H1 (cell line): ENCODE results near the gene WDR31.

Experiments
- BCL11A ChIP-seq, 2 experiments: IDR thresholded peaks; one replicate each; pipeline ENCODE4 v1.6.1; 2011; ENCODE audit warnings: low read depth in 2 of 2, low read length in 2 of 2, mild to moderate bottlenecking in 2 of 2
- CEBPB ChIP-seq: IDR thresholded peaks from 2 replicates; pipeline ENCODE4 v1.6.1; 2012; ENCODE audit warnings: low read depth, low read length
- CREB1 ChIP-seq: IDR thresholded peaks from 2 replicates; pipeline ENCODE4 v1.6.1; 2012; ENCODE audit warnings: inconsistent platforms
- GABPA ChIP-seq: IDR thresholded peaks from 2 replicates; pipeline ENCODE4 v1.6.1; 2011; ENCODE audit warnings: mild to moderate bottlenecking, low read length, moderate library complexity, borderline replicate concordance; ENCODE audit not compliant: insufficient read depth
- JUND ChIP-seq: IDR thresholded peaks from 2 replicates; pipeline ENCODE4 v1.6.1; 2011; ENCODE audit warnings: mild to moderate bottlenecking, improper control_type of control experiment, low read length
- POLR2A ChIP-seq, 2 experiments: IDR thresholded peaks; 1 replicate in 1 of 2; 2 replicates in 1 of 2; pipeline ENCODE4 v1.6.1; 2011; ENCODE audit warnings: low read depth in 2 of 2, low read length in 2 of 2, mild to moderate bottlenecking in 2 of 2; ENCODE audit errors: control extremely low read depth in 1 of 2
- RFX5 ChIP-seq: IDR thresholded peaks from 2 replicates; pipeline ENCODE4 v1.6.1; 2011; ENCODE audit warnings: low read depth, low read length, improper control_type of control experiment, borderline replicate concordance
- SIRT6 ChIP-seq: IDR thresholded peaks from one replicate; pipeline ENCODE4 v1.7.1; 2012; ENCODE audit warnings: low read length, inconsistent platforms
- SUZ12 ChIP-seq: fragments of 200-600 bp; sonication (generic); IDR thresholded peaks from 2 replicates; pipeline ENCODE4 v1.6.1; 2012; ENCODE audit warnings: mild to moderate bottlenecking, inconsistent platforms, low read length, moderate library complexity, mixed read lengths
- TAF7 ChIP-seq: optimal IDR thresholded peaks from 2 replicates; pipeline ENCODE3; 2011; ENCODE audit warnings: low read depth, mild to moderate bottlenecking, inconsistent platforms, low read length, moderate library complexity, borderline replicate concordance
- TEAD4 ChIP-seq: IDR thresholded peaks from 2 replicates; pipeline ENCODE4 v1.6.1; 2012; ENCODE audit warnings: low read depth, low read length, inconsistent platforms, mixed read lengths
- TF ChIP-seq, protein P1 (sequence below), 3 experiments: IDR thresholded peaks; 1 replicate in 2 of 3; 2 replicates in 1 of 3; pipeline versions ENCODE4 v1.5.1 to v1.6.1; 2011; ENCODE audit warnings: low read length in 3 of 3, mild to moderate bottlenecking in 3 of 3, inconsistent platforms in 2 of 3, low read depth in 1 of 3, moderate library complexity in 1 of 3; ENCODE audit not compliant: insufficient read depth in 1 of 3; ENCODE audit errors: control extremely low read depth in 1 of 3
- TF ChIP-seq, protein P2 (sequence below): IDR thresholded peaks from 2 replicates; pipeline ENCODE4 v1.6.1; 2012; ENCODE audit warnings: low read length, inconsistent platforms

DNA sequence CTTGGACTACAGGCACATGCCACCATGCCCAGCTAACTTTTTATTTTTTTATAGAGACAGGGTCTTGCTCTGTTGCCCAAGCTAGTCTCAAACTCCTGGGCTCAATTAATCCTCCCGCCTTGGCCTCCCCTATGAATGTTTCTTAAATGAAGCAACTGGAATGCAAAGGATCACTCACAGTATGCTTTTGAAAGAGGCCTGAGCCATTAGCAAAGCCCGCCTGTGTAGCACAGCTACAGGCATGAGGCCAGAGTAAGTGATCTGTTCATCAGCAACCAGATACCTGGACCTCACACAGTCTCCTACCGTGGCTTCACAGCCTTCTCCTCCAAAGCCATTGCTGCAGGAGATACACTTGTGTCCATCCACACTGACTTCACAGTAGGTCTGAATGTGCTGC, 20.0 kb downstream of the WDR31 start:
- TF ChIP-seq JUND (no peak), GABPA (no peak), TAF7 (no peak), CREB1 (no peak), CEBPB (no peak), SUZ12 (no peak), SIRT6 (no peak), BCL11A (IDR thresholded peaks at IDR 0.05; ENCODE audit: low read depth in 2 of 2, low read length in 2 of 2) (no peak), TEAD4 (no peak), RFX5 (no peak), POLR2A (IDR thresholded peaks at IDR 0.05; ENCODE audit: control extremely low read depth in 1 of 2, low read depth in 2 of 2, low read length in 2 of 2) (no peak)
- TF ChIP-seq, protein P1, sequence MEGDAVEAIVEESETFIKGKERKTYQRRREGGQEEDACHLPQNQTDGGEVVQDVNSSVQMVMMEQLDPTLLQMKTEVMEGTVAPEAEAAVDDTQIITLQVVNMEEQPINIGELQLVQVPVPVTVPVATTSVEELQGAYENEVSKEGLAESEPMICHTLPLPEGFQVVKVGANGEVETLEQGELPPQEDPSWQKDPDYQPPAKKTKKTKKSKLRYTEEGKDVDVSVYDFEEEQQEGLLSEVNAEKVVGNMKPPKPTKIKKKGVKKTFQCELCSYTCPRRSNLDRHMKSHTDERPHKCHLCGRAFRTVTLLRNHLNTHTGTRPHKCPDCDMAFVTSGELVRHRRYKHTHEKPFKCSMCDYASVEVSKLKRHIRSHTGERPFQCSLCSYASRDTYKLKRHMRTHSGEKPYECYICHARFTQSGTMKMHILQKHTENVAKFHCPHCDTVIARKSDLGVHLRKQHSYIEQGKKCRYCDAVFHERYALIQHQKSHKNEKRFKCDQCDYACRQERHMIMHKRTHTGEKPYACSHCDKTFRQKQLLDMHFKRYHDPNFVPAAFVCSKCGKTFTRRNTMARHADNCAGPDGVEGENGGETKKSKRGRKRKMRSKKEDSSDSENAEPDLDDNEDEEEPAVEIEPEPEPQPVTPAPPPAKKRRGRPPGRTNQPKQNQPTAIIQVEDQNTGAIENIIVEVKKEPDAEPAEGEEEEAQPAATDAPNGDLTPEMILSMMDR (IDR thresholded peaks at IDR 0.05; ENCODE audit: control extremely low read depth in 1 of 3, insufficient read depth in 1 of 3, low read depth in 1 of 3, low read length in 3 of 3) = no peak
- TF ChIP-seq, protein P2, sequence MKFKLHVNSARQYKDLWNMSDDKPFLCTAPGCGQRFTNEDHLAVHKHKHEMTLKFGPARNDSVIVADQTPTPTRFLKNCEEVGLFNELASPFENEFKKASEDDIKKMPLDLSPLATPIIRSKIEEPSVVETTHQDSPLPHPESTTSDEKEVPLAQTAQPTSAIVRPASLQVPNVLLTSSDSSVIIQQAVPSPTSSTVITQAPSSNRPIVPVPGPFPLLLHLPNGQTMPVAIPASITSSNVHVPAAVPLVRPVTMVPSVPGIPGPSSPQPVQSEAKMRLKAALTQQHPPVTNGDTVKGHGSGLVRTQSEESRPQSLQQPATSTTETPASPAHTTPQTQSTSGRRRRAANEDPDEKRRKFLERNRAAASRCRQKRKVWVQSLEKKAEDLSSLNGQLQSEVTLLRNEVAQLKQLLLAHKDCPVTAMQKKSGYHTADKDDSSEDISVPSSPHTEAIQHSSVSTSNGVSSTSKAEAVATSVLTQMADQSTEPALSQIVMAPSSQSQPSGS = no peak
